Osteocyte (in vitro differentiated cells): Measurements from ENCODE around the gene APCS. TPM values are rescaled to one million over a fixed set of nuclear protein-coding genes. Genes with fewer than 3 reads are reported as not detected.

Source experiments
- DNase-seq: peaks from one replicate; pipeline ENCODE4 v3.0.0; 2021; ENCODE audit warnings: mixed read lengths; ENCODE audit not compliant: unreplicated experiment; ENCODE audit errors: extremely low spot score
- H3K27ac Mint-ChIP-seq: one replicate; pipeline ENCODE4 v1.8.0; 2021; ENCODE audit warnings: mild to moderate bottlenecking, mixed read lengths; ENCODE audit not compliant: unreplicated experiment
- H3K27me3 Mint-ChIP-seq: one replicate; pipeline ENCODE4 v1.8.0; 2021; ENCODE audit warnings: mixed read lengths; ENCODE audit not compliant: unreplicated experiment
- H3K36me3 Mint-ChIP-seq: one replicate; pipeline ENCODE4 v1.8.0; 2021; ENCODE audit warnings: mixed read lengths; ENCODE audit not compliant: unreplicated experiment
- H3K4me1 Mint-ChIP-seq: one replicate; pipeline ENCODE4 v1.8.0; 2021; ENCODE audit warnings: mixed read lengths; ENCODE audit not compliant: unreplicated experiment
- H3K4me3 Mint-ChIP-seq: one replicate; pipeline ENCODE4 v1.8.0; 2021; ENCODE audit warnings: mild to moderate bottlenecking, moderate library complexity, mixed read lengths; ENCODE audit not compliant: unreplicated experiment
- H3K9me3 Mint-ChIP-seq: one replicate; pipeline ENCODE4 v1.8.0; 2021; ENCODE audit warnings: mixed read lengths; ENCODE audit not compliant: unreplicated experiment
- long read RNA-seq: library from polyadenylated mRNA; unstranded; transcript quantifications from one replicate; pipeline ENCODE4 v2.0.0, GENCODE V29; 2021
- total RNA-seq: library from RNA; stranded (reverse); gene quantifications from 2 replicates; pipeline ENCODE4 v1.2.1, GENCODE V29; 2021
- TF ChIP-seq, protein P1 (sequence below): fragments of 200-600 bp; sonication (generic); IDR thresholded peaks from 2 replicates; pipeline ENCODE4 v1.5.0; 2021; ENCODE audit warnings: antibody characterized with exemption, mild to moderate bottlenecking, moderate library complexity

APCS gene, protein sequence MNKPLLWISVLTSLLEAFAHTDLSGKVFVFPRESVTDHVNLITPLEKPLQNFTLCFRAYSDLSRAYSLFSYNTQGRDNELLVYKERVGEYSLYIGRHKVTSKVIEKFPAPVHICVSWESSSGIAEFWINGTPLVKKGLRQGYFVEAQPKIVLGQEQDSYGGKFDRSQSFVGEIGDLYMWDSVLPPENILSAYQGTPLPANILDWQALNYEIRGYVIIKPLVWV
- not detected in 2 replicates for total RNA-seq
- long read RNA-seq: 0 reads

DNA sequence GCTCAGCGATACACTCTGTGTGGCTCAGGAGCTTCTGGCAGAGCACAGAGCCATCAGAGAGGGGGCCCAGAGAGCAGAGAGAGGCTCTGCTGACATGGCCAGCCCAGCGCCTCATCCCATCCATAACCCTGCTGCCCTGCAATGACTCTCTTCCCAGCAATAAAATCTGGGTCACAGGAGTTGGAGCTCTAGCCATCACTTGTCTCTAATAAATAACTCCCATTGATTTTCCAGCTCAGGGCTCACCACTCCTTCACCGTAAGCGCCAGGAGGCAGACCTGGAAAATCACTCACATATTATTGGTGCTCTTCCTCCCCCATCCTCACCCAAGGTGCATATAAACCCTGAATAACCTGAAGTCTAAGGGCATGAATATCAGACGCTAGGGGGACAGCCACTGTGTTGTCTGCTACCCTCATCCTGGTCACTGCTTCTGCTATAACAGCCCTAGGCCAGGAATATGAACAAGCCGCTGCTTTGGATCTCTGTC lies at the start of gene APCS:
TSS of gene APCS (plus strand) at position 366 of the 491 bp plus-strand sequence. CDS start at position 462, 96 bp downstream.
- no peak for DNase-seq
- H3K36me3 Mint-ChIP-seq: no peaks in the 10 kb centered on the region
- peaks cover 2% of the 10 kb centered on the region for H3K27me3 Mint-ChIP-seq
- TF ChIP-seq, protein P1, sequence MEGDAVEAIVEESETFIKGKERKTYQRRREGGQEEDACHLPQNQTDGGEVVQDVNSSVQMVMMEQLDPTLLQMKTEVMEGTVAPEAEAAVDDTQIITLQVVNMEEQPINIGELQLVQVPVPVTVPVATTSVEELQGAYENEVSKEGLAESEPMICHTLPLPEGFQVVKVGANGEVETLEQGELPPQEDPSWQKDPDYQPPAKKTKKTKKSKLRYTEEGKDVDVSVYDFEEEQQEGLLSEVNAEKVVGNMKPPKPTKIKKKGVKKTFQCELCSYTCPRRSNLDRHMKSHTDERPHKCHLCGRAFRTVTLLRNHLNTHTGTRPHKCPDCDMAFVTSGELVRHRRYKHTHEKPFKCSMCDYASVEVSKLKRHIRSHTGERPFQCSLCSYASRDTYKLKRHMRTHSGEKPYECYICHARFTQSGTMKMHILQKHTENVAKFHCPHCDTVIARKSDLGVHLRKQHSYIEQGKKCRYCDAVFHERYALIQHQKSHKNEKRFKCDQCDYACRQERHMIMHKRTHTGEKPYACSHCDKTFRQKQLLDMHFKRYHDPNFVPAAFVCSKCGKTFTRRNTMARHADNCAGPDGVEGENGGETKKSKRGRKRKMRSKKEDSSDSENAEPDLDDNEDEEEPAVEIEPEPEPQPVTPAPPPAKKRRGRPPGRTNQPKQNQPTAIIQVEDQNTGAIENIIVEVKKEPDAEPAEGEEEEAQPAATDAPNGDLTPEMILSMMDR: no peak
- H3K4me1 Mint-ChIP-seq: no peaks in the 10 kb centered on the region
- H3K9me3 Mint-ChIP-seq: peaks cover 3% of the 10 kb centered on the region
- H3K4me3 Mint-ChIP-seq: no peak within 1 kb of the TSS
- no peak within 1 kb of the TSS for H3K27ac Mint-ChIP-seq

DNA sequence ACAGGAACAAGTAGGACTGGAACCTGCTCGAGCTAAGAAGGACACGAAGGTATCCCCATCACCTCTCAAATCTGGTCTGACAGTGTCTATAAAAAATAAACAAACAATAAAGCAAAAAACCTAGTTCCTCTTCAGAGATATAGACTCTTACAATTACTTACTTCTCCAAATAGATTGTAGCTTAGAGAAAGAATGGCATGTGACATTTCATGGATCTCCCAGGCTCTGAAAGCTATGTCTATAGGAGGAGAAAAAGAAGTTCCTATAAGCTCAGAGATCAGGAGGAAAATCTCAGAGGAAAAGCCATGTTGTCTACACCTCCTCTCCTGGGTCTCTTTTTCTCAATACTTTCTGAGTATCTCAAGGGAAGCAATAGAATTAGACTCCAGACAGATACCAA lies 39.5 kb upstream of the APCS start:
- no peaks in the 10 kb centered on the region for H3K9me3 Mint-ChIP-seq
- H3K27me3 Mint-ChIP-seq: peaks cover 34% of the 10 kb centered on the region
- TF ChIP-seq, protein P1: no peak
- no peaks in the 10 kb centered on the region for H3K4me1 Mint-ChIP-seq
- DNase-seq: no peak
- H3K36me3 Mint-ChIP-seq: no peaks in the 10 kb centered on the region
- no peak overlapping the region for H3K27ac Mint-ChIP-seq
- H3K4me3 Mint-ChIP-seq: no peak overlapping the region

DNA sequence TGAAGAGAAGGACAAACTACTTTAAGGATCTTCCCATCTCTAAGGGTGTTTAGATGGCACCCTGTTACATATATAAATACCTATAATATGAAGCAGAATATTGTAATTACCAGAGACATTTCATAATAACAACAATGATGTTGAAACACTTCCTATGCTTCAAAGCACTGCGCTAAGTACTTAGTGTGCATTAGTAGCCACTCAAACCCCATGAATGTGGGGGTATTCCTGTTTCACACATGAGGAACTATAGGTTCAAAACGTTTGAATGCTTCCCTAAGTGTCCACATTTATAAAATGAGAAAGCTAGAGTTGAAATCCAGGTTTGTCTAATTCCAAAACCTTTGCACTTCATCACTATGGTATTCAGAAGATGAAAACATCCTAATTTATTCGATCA lies 33.4 kb upstream of the APCS start:
- TF ChIP-seq, protein P1: no peak
- no peak overlapping the region for H3K27ac Mint-ChIP-seq
- DNase-seq: no peak
- H3K27me3 Mint-ChIP-seq: peaks cover 26% of the 10 kb centered on the region
- H3K9me3 Mint-ChIP-seq: peaks cover 9% of the 10 kb centered on the region
- no peaks in the 10 kb centered on the region for H3K36me3 Mint-ChIP-seq
- no peak overlapping the region for H3K4me3 Mint-ChIP-seq
- H3K4me1 Mint-ChIP-seq: no peaks in the 10 kb centered on the region

DNA sequence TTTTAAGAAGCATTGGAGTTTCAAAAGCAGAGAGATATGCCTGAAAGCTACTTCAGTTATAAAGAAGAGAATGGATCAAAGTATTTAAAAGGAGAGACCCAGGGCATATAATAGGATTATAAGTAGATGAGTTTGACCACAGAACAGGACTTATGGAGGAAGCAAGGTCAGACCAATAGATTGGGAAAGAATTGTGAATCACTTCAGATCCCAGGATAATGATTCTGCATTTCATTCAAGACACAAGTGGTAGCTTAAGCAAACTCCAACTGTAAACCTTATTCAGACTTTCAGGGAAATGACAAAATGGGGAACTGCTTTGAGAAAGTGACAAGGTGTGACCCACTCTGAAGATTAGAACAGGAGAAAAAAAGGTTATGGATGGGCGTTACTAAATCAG lies 32.9 kb upstream of the APCS start:
- DNase-seq: no peak
- no peak overlapping the region for H3K27ac Mint-ChIP-seq
- H3K4me1 Mint-ChIP-seq: no peaks in the 10 kb centered on the region
- H3K4me3 Mint-ChIP-seq: no peak overlapping the region
- H3K27me3 Mint-ChIP-seq: peaks cover 22% of the 10 kb centered on the region
- peaks cover 9% of the 10 kb centered on the region for H3K9me3 Mint-ChIP-seq
- TF ChIP-seq, protein P1: no peak
- no peaks in the 10 kb centered on the region for H3K36me3 Mint-ChIP-seq

DNA sequence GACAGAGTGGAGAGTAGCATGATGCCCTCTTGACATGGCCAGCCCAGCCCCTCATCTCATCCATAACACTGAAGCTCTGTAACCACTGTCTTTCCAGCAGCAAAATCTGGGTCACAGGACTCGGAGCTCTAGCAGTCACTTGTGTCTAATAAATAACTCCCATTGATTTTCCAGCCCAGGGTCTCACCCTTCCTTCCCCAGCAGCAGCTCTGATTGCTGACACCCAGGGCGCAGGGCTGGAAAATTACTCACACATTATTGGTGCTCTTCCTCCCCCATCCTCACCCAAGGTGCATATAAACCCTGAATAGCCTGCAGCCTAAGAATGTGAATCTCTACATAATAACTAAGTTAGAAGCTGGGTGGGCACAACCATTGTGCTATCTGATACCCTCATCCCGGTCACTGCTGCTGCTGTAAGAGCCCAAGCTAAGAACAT lies 30.7 kb upstream of the APCS start:
- peaks cover 12% of the 10 kb centered on the region for H3K27me3 Mint-ChIP-seq
- H3K27ac Mint-ChIP-seq: no peak overlapping the region
- H3K4me1 Mint-ChIP-seq: no peaks in the 10 kb centered on the region
- peaks cover 9% of the 10 kb centered on the region for H3K9me3 Mint-ChIP-seq
- DNase-seq: no peak
- no peak overlapping the region for H3K4me3 Mint-ChIP-seq
- TF ChIP-seq, protein P1: no peak
- H3K36me3 Mint-ChIP-seq: no peaks in the 10 kb centered on the region
